Vagina (tissue), 2 donors: ENCODE measurements around the gene IPO11. TPM values are rescaled to one million over a fixed set of nuclear protein-coding genes. Genes with fewer than 3 reads are reported as not detected.

Source experiments
- DNase-seq, 2 donors: peaks; one replicate each; pipeline ENCODE4 v3.0.0-alpha.2; 2017; ENCODE audit errors: extremely low spot score in 2 of 2
- H3K27ac ChIP-seq: fragments of 200-600 bp; sonication (generic); one replicate; pipeline ENCODE4 v1.5.1; 2019
- H3K27me3 ChIP-seq: fragments of 200-600 bp; sonication (generic); one replicate; pipeline ENCODE4 v1.5.1; 2019
- H3K36me3 ChIP-seq, 2 donors: fragments of 200-600 bp; sonication (generic); one replicate each; pipeline ENCODE4 v1.5.1; 2017 to 2019
- H3K4me1 ChIP-seq: fragments of 200-600 bp; sonication (generic); one replicate; pipeline ENCODE4 v1.5.1; 2019
- H3K4me3 ChIP-seq, 2 donors: fragments of 200-600 bp; sonication (generic); 1 replicate in 1 of 2; 2 replicates in 1 of 2; pipeline ENCODE4 v1.5.1; 2016 to 2019
- H3K9me3 ChIP-seq: fragments of 200-600 bp; sonication (generic); one replicate; pipeline ENCODE4 v1.5.1; 2019
- POLR2A ChIP-seq, 2 donors: fragments of 450-650 bp; IDR thresholded peaks; one replicate each; pipeline ENCODE4 v1.6.1; 2017; ENCODE audit warnings: antibody characterized with exemption in 2 of 2, mild to moderate bottlenecking in 2 of 2, moderate library complexity in 2 of 2
- POLR2AphosphoS5 ChIP-seq, 2 donors: sonication (generic); formaldehyde crosslinking; IDR thresholded peaks; one replicate each; pipeline ENCODE4 v1.9.0; 2017; ENCODE audit warnings: antibody characterized with exemption in 2 of 2, mild to moderate bottlenecking in 2 of 2, low read depth in 1 of 2; ENCODE audit not compliant: insufficient read depth in 1 of 2
- intact Hi-C: fragments of 100-400 bp; cut with DNase I; formaldehyde crosslinking; loops from one replicate; pipeline ENCODE4 v1.15.1; 2023
- total RNA-seq: library from RNA; depleted of rRNA; stranded (reverse); fragments of >200 nt; gene quantifications from one replicate; pipeline ENCODE4 v1.2.3, GENCODE V29; 2016
- TF ChIP-seq, protein P1 (sequence below), 3 experiments: fragments of 450-650 bp in 2 of 3; fragments of 200-600 bp in 1 of 3; sonication (generic) in 1 of 3; IDR thresholded peaks; one replicate each; pipeline ENCODE4 v1.5.1; 2017 to 2019; ENCODE audit warnings: antibody characterized with exemption in 3 of 3, mild to moderate bottlenecking in 2 of 3, moderate library complexity in 2 of 3

IPO11 gene
- total RNA-seq, 1 donor from 2014 or later = 31.2 TPM

DNA sequence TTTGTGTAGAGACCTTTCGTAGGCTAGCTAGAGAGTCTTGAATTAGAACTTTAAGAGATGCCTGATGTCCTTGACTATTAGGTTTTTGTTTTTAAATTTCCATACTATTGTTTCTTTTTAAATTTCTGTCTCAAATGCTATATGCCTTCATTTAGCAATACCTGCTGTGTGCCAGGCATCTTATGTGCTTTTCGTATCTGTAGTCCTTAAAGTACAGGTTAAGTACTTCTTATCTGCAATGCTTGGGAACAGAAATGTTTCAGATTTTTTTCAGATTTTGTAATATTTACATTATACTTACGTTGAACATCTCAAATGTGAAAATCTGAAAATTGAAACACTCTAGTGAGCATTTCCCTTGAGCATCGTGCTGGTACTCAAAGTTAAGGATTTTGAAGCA is 49.0 kb downstream of the IPO11 start:
- intact Hi-C loops = no loop called here
- no peak for DNase-seq

DNA sequence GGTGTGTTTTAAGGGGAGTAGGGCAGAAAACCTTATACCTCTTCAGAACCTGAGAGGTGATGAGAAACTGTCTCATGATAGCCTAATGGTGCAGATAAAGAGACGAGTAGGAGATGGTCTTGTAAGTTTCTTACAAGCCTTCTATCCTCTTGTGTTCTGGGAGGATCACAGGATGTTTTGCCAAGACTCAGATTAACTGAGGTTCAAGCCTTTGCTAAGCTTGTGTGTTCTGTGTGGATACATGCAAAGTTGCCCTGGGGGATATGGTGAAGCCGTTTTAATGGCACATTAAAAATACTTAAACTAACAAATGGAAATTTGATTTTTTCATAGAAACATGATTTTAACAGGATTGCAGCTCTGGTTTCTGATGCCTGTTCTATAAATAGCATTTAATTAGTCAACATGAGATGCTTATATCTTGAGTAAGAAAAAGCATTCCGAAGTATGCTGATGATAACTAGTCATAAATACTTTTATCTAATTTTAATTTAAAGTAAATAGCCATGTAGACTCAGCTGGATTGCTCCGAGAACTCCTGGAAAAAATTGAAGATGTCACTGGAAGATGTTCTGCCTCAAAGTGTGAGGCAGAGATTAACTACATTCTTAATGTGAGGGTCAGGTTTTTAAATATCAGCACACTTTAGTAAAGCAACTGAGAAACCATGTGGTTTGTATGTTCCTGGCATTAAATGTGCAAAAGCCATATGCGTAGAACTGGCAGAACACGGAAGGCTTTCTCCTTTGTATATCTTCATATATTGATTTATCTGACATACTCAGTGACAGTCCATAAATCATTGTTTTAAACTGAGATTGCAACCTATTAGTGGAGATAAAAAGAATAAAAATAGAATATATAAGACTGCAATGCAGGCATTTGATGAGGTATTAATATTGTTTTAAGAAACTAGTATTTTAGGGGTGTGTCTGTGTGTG is 53.7 kb downstream of the IPO11 start:
- H3K4me3 ChIP-seq = no peak overlapping the region
- H3K27me3 ChIP-seq = no peaks in the 10 kb centered on the region
- intact Hi-C loops = no loop called here
- H3K36me3 ChIP-seq = peaks cover 0 to 21% of the 10 kb centered on the region in 2 donors
- no peak for DNase-seq
- TF ChIP-seq POLR2A (IDR thresholded peaks at IDR 0.05) = no peak
- TF ChIP-seq, protein P1, sequence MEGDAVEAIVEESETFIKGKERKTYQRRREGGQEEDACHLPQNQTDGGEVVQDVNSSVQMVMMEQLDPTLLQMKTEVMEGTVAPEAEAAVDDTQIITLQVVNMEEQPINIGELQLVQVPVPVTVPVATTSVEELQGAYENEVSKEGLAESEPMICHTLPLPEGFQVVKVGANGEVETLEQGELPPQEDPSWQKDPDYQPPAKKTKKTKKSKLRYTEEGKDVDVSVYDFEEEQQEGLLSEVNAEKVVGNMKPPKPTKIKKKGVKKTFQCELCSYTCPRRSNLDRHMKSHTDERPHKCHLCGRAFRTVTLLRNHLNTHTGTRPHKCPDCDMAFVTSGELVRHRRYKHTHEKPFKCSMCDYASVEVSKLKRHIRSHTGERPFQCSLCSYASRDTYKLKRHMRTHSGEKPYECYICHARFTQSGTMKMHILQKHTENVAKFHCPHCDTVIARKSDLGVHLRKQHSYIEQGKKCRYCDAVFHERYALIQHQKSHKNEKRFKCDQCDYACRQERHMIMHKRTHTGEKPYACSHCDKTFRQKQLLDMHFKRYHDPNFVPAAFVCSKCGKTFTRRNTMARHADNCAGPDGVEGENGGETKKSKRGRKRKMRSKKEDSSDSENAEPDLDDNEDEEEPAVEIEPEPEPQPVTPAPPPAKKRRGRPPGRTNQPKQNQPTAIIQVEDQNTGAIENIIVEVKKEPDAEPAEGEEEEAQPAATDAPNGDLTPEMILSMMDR (IDR thresholded peaks at IDR 0.05) = no peak
- H3K4me1 ChIP-seq = no peaks in the 10 kb centered on the region
- H3K27ac ChIP-seq = no peak overlapping the region
- H3K9me3 ChIP-seq = no peaks in the 10 kb centered on the region

More for the DNA sequence above, 49.0 kb downstream of the IPO11 start:
- TF ChIP-seq POLR2AphosphoS5 (IDR thresholded peaks at IDR 0.05; ENCODE audit: insufficient read depth in 1 of 2, low read depth in 1 of 2) (no peak), POLR2A (IDR thresholded peaks at IDR 0.05) (no peak)
- TF ChIP-seq, protein P1 (IDR thresholded peaks at IDR 0.05) = no peak
- Histone ChIP-seq H3K4me3 (no peak overlapping the region), H3K36me3 (no peaks in the 10 kb centered on the region), H3K4me1 (no peaks in the 10 kb centered on the region), H3K9me3 (no peaks in the 10 kb centered on the region), H3K27ac (no peak overlapping the region), H3K27me3 (no peaks in the 10 kb centered on the region)

DNA sequence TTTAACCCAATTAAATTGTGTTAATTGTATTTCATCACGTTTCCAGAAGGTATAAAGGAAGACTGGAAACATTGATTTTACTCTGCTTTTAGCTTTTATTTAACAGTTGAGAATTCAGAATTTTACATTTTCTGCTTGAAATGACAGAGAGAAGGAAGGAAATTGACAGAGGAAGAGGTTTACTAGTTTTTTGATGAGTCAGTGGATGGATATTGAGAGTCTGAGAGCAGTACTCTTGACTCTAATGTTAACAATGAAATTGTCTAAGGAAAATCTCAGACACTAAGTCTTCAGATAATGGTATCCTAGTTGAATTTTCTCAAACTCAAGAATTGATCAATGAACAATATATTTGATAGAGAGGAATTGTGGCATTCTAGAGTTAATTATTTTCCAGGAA is 60.6 kb downstream of the IPO11 start:
- H3K9me3 ChIP-seq = no peaks in the 10 kb centered on the region
- no peaks in the 10 kb centered on the region for H3K4me1 ChIP-seq
- H3K36me3 ChIP-seq = peaks cover 0 to 12% of the 10 kb centered on the region in 2 donors
- TF ChIP-seq, protein P1 (IDR thresholded peaks at IDR 0.05) = no peak
- TF ChIP-seq POLR2AphosphoS5 (IDR thresholded peaks at IDR 0.05; ENCODE audit: insufficient read depth in 1 of 2, low read depth in 1 of 2) (no peak), POLR2A (IDR thresholded peaks at IDR 0.05) (no peak)
- intact Hi-C loops = no loop called here
- no peaks in the 10 kb centered on the region for H3K27me3 ChIP-seq
- no peak for DNase-seq
- H3K4me3 ChIP-seq = no peak overlapping the region
- no peak overlapping the region for H3K27ac ChIP-seq

DNA sequence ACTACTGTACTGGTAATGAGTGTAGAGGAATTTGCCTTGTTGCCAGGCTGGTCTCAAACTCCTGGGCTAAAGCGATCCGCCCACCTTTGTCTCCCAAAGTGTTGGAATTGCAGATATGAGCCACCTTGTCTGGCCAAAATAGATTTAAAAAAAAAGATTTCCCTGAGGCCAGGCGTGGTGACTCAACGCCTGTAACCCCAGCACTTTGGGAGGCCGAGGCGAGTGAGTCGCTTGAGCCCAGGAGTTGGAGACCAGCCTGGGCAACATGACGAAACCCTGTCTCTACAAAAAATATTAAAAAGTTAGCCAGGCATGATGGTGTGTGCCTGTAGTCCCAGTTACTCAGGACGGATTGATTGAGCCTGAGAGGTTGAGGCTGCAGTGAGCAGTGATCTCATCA is 62.5 kb downstream of the IPO11 start:
- Histone ChIP-seq H3K27ac (no peak overlapping the region), H3K4me3 (no peak overlapping the region), H3K9me3 (no peaks in the 10 kb centered on the region), H3K4me1 (no peaks in the 10 kb centered on the region), H3K36me3 (peaks cover 0 to 4% of the 10 kb centered on the region in 2 donors), H3K27me3 (no peaks in the 10 kb centered on the region)
- TF ChIP-seq POLR2A (IDR thresholded peaks at IDR 0.05) = no peak
- intact Hi-C loops = no loop called here
- DNase-seq = no peak

DNA sequence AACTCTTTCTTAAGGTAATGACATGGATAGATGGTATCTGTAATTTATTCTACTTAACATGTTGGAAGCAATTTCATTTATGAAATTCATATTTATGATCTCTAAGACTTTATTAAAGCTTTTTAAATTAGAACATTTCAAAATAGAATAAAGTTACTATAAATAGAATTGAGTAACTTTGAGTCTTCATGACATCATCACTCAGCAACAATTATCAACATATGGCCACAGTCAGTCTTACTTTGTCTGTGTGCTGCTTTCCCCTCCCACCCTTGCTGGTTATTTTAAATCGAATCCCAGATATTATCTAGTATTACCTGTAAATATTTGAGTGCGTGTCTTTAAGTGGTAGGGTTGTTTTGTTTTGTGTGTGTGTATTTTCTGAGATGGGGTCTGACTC is 65.2 kb downstream of the IPO11 start:
- Histone ChIP-seq H3K36me3 (peaks cover 0 to 4% of the 10 kb centered on the region in 2 donors), H3K27me3 (no peaks in the 10 kb centered on the region), H3K4me1 (no peaks in the 10 kb centered on the region), H3K4me3 (no peak overlapping the region), H3K9me3 (no peaks in the 10 kb centered on the region), H3K27ac (no peak overlapping the region)
- no peak for TF ChIP-seq POLR2A (IDR thresholded peaks at IDR 0.05)
- TF ChIP-seq POLR2AphosphoS5 (IDR thresholded peaks at IDR 0.05; ENCODE audit: insufficient read depth in 1 of 2, low read depth in 1 of 2) = no peak
- TF ChIP-seq, protein P1 (IDR thresholded peaks at IDR 0.05) = no peak
- intact Hi-C loops = no loop called here
- DNase-seq = no peak
